IPS-18a (cell line): ENCODE measurements around the gene IFT20.

Experiments
- H3K27ac ChIP-seq: one replicate; pipeline ENCODE4 v1.5.1; 2013; ENCODE audit warnings: low read length
- H3K27me3 ChIP-seq: one replicate; pipeline ENCODE4 v1.6.1; 2013; ENCODE audit warnings: mild to moderate bottlenecking, low read length; ENCODE audit not compliant: control insufficient read depth, insufficient read depth
- H3K36me3 ChIP-seq: one replicate; pipeline ENCODE4 v1.6.1; 2013; ENCODE audit warnings: low read depth, low read length; ENCODE audit not compliant: control insufficient read depth
- H3K4me1 ChIP-seq: one replicate; pipeline ENCODE4 v1.6.1; 2013; ENCODE audit warnings: low read depth, low read length; ENCODE audit not compliant: control insufficient read depth
- H3K4me3 ChIP-seq: one replicate; pipeline ENCODE4 v1.5.1; 2013; ENCODE audit warnings: low read length
- H3K9ac ChIP-seq: one replicate; pipeline ENCODE4 v1.6.1; 2013; ENCODE audit warnings: mild to moderate bottlenecking, low read length, moderate library complexity
- H3K9me3 ChIP-seq: one replicate; pipeline ENCODE4 v1.6.1; 2013; ENCODE audit warnings: low read depth, low read length; ENCODE audit not compliant: control insufficient read depth

Gene IFT20

DNA sequence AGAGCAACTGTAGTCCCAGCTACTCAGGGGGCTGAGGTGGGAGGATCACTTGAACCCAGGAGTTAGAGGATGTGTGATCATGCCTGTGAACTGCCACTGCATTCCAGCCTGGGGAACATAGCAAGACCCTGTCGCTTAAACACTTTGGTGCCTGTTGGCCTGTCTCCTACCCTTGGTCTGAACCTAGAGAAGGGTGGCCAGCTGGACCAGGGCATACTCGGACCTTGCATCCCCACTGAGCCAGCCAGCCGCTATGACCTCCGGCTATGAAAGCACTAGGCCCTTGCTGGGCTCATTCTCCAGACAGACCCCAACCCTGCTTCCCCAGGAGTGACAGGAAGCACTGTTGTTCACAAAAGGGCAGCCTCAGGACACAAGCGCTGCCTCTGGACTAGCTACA is 4.6 kb downstream of the IFT20 start:
- Histone ChIP-seq H3K27ac (no peak overlapping the region), H3K36me3 (peaks cover 38% of the 10 kb centered on the region), H3K27me3 (no peaks in the 10 kb centered on the region), H3K4me3 (no peak overlapping the region), H3K9ac (no peak overlapping the region), H3K4me1 (no peaks in the 10 kb centered on the region), H3K9me3 (no peaks in the 10 kb centered on the region)

DNA sequence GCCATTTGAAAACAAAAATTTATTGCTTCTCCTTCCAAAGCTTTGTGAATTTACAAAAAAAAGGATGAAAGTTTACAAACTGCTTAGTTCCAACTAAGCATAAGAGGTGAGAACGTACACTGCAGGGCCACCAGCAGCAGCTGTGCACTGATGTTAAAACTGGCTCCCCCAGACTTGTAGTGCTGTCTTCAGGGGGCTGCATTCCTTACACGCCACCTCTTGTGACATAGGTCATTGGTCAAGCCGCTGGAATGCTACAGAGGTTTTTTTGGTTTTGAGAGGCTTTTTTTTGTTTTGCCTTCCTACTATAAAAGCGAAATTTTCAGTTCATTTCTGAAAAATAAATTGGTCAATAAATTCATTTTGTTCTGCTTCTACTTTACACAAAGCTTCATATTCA is 6.9 kb downstream of the IFT20 start:
- Histone ChIP-seq H3K9ac (no peak overlapping the region), H3K27me3 (no peaks in the 10 kb centered on the region), H3K4me1 (no peaks in the 10 kb centered on the region), H3K27ac (no peak overlapping the region), H3K9me3 (no peaks in the 10 kb centered on the region), H3K4me3 (no peak overlapping the region), H3K36me3 (peaks cover 41% of the 10 kb centered on the region)

DNA sequence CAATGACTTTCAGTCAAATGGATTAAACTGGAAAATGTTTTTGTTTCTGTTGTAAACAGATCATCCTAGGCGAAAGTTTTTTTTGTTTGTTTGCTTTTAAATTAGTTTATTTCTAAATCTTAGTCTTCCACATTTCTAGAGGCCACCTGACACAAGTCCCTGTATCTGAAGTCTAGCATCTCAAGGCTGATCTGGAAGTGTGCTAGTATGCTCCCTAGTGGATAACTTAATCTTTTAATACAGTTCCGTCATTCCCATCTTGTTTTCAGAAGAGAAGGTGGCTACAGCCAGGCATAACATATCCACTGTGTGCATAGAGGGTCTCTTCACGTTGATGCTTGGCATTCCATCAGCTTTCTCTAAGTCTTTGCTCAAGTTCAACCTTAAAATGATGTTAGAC is 7.6 kb downstream of the IFT20 start:
- H3K4me1 ChIP-seq = peaks cover 3% of the 10 kb centered on the region
- H3K9ac ChIP-seq = no peak overlapping the region
- no peak overlapping the region for H3K27ac ChIP-seq
- no peak overlapping the region for H3K4me3 ChIP-seq
- no peaks in the 10 kb centered on the region for H3K9me3 ChIP-seq
- no peaks in the 10 kb centered on the region for H3K27me3 ChIP-seq
- H3K36me3 ChIP-seq = peaks cover 45% of the 10 kb centered on the region

DNA sequence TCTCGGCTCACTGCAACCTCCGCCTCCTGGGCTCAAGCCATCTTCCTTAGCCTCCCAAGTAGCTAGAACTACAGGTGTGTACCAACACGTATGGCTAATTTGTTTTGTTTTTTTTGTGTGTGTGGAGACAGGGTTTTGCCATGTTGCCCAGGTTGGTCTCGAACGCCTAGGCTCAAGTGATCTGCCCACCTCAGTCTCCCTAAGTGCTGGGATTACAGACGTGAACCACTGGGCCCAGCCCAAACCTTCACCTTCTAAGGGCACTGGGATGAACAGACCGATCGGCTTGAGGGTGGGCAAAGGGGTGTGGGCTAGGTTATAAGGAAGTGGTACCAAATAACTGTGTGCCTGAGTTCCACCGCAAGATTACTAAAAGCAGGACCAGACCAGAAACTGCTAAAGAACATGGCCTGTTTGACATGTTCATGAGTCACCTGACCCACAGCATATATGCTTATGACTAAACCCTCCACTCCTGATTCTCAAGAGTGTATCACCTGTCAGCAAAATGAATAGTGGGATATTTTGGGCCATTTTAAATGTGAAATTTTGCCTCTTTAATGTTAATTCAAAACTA is 8.2 kb downstream of the IFT20 start:
- Histone ChIP-seq H3K9ac (no peak overlapping the region), H3K36me3 (peaks cover 47% of the 10 kb centered on the region), H3K9me3 (no peaks in the 10 kb centered on the region), H3K27me3 (no peaks in the 10 kb centered on the region), H3K4me1 (peaks cover 3% of the 10 kb centered on the region), H3K4me3 (no peak overlapping the region), H3K27ac (no peak overlapping the region)

DNA sequence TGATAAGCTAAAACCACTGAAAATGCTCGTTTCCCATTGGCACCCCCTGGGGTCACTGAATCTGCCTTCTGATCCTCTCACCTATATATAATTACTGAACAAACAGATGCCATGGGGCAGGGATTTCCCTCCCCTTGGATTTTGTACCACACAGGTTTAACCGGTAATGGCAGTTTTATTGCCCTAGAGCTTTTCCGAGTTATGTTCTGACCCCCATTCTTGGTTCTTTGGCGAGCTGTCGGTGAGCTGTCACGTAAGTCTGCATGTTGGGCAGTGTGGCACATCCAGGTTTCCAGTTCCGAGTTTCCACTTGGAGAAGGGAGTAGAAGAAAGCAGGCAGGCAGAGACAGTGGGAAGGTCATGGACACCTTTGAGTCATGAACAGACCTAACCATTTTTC is 9.2 kb downstream of the IFT20 start:
- Histone ChIP-seq H3K27me3 (no peaks in the 10 kb centered on the region), H3K9ac (no peak overlapping the region), H3K4me1 (peaks cover 3% of the 10 kb centered on the region), H3K4me3 (no peak overlapping the region), H3K27ac (no peak overlapping the region), H3K9me3 (no peaks in the 10 kb centered on the region), H3K36me3 (peaks cover 47% of the 10 kb centered on the region)

DNA sequence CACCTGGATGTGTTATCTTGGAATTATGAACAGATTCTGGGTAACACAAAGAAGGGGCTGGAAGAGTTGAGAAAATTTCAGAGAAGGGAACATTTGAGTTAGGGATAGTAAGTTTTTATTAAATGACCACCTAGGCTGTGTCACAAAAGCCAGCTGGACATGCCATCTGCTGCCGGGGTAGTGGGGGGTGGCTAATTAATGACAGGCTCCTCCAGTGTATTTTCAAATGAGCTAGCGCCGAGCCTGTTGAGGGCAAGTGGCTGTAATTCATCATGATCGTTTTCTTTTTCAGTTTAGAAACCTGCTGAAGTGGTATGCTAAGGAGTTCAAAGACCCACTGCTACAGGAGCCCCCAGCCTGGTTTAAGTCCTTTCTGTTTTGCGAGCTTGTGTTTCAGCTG is 10.1 kb downstream of the IFT20 start:
- Histone ChIP-seq H3K9ac (no peak overlapping the region), H3K27ac (no peak overlapping the region), H3K4me3 (no peak overlapping the region), H3K9me3 (no peaks in the 10 kb centered on the region), H3K4me1 (peaks cover 8% of the 10 kb centered on the region), H3K27me3 (no peaks in the 10 kb centered on the region), H3K36me3 (peaks cover 47% of the 10 kb centered on the region)

DNA sequence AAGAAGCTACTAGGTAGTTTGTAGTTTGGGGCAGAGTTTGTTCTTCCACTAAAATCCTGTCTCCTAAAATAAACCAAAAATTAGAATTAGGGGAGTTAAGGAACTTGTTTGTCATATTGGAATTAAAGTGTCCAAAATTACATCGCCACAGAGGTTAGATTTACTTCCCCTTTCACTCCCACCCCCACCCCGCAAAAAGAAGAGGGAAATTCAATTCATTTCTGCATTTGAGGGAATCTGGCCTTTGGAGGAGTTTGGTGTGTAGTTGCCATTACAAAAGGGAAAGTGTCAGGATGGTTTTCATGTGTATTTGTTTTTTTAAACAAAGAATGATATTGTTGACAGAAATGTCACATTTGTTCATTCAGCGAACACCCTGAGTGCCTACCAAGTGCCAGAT is 10.5 kb downstream of the IFT20 start:
- Histone ChIP-seq H3K9me3 (no peaks in the 10 kb centered on the region), H3K9ac (no peak overlapping the region), H3K36me3 (peaks cover 47% of the 10 kb centered on the region), H3K4me3 (no peak overlapping the region), H3K4me1 (peaks cover 8% of the 10 kb centered on the region), H3K27me3 (no peaks in the 10 kb centered on the region), H3K27ac (no peak overlapping the region)

DNA sequence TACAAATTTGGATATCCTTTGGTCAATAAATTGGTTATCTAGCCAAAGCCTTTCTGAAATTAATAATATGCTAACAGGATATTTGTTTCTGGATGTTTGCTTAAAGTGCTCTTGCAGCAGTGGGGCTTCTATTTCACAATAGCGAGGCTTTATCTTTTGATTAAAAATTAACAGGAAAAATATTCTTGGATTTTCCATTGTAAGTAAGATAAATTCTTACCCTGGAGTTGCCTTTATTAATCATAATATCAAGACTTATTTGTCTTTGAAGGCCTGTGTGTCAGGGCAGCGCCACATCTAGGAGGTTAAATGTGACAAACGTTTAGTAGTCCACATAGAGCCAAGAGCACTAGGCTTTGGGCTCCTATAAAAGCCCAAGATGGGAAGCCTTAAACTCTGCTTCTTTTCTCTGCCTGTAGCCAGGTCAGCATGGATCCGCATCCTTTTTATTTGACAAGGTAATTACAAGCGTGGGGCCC is 11.0 kb downstream of the IFT20 start:
- Histone ChIP-seq H3K4me1 (peaks cover 8% of the 10 kb centered on the region), H3K9me3 (no peaks in the 10 kb centered on the region), H3K36me3 (peaks cover 46% of the 10 kb centered on the region), H3K27ac (no peak overlapping the region), H3K4me3 (no peak overlapping the region), H3K27me3 (no peaks in the 10 kb centered on the region), H3K9ac (no peak overlapping the region)

DNA sequence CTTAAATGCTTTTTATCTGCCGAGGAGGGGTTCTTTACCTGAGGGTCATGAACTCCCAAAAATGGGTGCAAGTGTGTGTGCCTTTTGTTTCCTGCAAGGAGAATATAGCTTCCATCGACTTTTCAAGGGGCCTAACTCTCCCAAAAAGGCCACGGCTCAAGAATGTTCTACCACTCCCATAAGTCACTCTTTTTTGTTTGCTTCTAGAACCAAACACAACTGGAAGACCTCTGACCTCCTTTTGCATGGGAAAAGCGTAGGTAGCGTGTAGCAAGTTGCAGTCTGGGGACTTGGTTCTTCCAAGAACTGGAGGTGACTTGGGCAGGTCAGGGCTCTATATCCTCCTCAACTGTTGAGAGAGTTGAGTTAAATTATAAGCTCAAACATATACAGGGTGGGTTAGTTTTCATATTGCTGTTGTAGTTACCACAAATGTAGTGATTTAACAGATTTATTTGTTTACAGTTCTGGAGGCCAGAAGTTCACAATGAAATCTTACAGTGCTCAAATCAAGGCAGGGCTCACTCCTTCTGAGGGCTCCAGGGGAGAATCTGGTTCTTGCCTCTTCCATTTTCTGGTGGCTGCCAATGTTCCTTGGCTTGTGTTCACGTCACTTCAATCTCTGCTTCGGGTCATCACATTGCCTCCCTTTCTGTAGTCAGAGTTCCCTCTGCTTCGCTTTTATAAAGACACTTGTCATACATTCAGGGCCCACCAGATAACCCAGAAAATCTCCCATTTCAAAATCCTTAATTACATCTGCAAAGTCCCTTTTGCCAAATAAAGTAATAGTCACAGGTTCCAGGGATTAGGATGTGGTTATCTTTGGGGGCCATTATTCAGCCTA is 14.8 kb downstream of the IFT20 start:
- no peak overlapping the region for H3K27ac ChIP-seq

DNA sequence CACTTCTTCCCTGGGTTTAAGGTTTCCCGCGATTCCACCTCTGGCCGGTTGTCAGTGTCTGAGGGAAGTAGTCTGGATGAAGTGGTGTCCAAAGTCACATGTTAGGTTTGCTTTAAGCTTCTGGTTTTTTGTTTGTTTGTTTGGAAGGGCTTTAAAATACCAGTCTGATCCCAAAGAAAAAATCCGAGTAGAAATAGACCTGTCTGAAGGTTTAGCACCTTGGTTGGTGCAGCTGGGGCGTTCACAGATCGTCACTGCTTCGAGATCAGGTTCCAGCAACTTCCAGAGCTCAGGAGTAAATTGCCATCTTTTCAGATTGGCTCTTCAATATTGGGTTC is 15.7 kb downstream of the IFT20 start:
- H3K9ac ChIP-seq = peak overlapping the region; percentile 94
- peak overlapping the region; percentile 70 for H3K27ac ChIP-seq
- peaks cover 6% of the 10 kb centered on the region for H3K36me3 ChIP-seq
- H3K9me3 ChIP-seq = no peaks in the 10 kb centered on the region
- peaks cover 14% of the 10 kb centered on the region for H3K4me1 ChIP-seq
- peak overlapping the region; percentile 84 for H3K4me3 ChIP-seq
- H3K27me3 ChIP-seq = no peaks in the 10 kb centered on the region

More for the DNA sequence above, 14.8 kb downstream of the IFT20 start:
- no peaks in the 10 kb centered on the region for H3K9me3 ChIP-seq
- H3K36me3 ChIP-seq = peaks cover 7% of the 10 kb centered on the region
- peak overlapping the region; percentile 84 for H3K4me3 ChIP-seq
- peaks cover 14% of the 10 kb centered on the region for H3K4me1 ChIP-seq
- H3K27me3 ChIP-seq = no peaks in the 10 kb centered on the region
- H3K9ac ChIP-seq = peak overlapping the region; percentile 94

DNA sequence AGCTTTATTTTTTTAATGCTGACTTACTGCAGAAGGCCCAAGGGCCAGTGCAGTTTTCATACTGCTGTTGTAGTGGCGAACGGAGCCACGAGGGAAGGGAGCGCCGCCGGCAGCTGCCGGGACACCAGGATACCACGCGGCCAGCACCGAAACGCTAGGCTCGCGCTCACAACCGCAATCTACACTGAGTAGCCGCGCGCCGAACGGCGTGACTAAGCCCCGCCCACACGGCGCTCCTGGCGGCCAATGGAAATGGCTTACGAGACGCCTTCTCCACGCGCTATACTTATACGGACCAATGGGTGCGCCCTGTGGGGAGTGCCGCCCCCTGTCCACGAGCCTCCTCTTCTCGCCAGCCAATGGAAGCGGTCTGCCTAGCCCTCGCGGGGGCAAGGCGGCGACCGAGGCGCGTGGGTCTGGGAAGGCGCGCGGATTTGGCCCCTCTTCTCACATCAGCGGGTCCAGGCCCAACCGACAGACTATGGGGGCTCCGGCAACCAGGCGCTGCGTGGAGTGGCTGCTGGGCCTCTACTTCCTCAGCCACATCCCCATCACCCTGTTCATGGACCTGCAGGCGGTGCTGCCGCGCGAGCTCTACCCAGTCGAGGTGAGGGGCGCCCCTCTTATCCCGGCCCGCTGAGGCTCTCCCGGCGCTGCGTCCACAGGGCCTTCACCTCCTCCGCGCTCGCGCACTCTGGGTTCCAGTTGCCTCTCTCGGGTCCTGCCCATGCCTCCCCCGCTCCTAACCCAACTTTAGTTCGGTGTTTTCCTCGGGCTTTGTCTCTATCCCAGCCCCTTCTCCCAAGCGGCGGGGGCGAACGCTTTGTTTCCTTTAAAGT is 16.3 kb downstream of the IFT20 start, which contains the start of gene TMEM97:
Gene TMEM97 (plus strand): TSS at position 442 of the 839 bp plus-strand sequence. CDS start 40 bp downstream, at position 482.
- H3K4me3 ChIP-seq = peak within 1 kb of the TSS; percentile 84
- H3K27ac ChIP-seq = peak within 1 kb of the TSS; percentile 70
- H3K4me1 ChIP-seq = peaks cover 14% of the 10 kb centered on the region
- H3K9me3 ChIP-seq = no peaks in the 10 kb centered on the region
- peak within 1 kb of the TSS; percentile 94 for H3K9ac ChIP-seq
- H3K36me3 ChIP-seq = peaks cover 6% of the 10 kb centered on the region
- no peaks in the 10 kb centered on the region for H3K27me3 ChIP-seq
